22Rv1 (cell line): ENCODE measurements around the gene ADGRD1.

Experiments
- ZFX ChIP-seq: fragments of 450-650 bp; IDR thresholded peaks from 2 replicates; pipeline ENCODE4 v1.6.1; 2017; ENCODE audit warnings: antibody characterized with exemption, borderline replicate concordance
- TF ChIP-seq, protein P1 (sequence below): fragments of 450-650 bp; IDR thresholded peaks from 2 replicates; pipeline ENCODE4 v1.5.1; 2017; ENCODE audit warnings: mild to moderate bottlenecking

DNA sequence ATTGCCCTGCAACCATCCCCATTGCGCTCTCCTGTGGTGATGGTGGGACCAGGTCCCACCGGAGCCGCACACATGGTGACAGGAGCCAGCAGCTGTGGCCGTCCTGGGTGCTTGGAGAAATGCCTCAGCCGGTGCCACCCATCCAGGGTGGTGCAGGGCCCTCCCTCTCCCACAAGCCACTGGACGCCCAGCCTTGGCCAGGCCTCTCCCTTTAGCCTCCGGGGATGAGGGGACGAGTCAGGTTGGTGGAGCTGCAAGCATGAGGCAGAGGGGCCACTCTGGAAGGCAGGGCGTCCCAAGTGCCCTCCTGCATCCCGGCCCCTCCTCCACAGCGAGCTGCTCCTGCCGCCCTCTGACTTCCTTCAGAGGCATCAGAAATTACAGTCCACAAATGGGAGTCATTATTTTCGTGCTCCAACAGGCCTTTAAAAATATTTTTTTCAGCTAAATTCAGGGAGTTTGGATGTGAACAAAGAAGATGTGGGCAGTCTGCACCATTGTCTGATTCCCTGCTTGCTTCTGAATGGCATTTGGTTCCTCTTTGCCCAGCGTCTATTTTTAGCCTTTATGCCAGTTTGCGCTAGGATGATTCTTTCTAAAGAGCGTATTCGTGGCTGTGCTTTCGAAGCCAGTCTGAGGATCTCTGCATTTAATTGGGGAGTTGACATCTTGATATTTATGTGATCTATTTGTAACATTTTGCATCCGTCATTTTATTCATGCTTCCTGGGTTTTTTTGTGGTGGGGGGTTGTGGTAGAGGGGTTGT, 189.4 kb downstream of the ADGRD1 start:
- TF ChIP-seq, protein P1, sequence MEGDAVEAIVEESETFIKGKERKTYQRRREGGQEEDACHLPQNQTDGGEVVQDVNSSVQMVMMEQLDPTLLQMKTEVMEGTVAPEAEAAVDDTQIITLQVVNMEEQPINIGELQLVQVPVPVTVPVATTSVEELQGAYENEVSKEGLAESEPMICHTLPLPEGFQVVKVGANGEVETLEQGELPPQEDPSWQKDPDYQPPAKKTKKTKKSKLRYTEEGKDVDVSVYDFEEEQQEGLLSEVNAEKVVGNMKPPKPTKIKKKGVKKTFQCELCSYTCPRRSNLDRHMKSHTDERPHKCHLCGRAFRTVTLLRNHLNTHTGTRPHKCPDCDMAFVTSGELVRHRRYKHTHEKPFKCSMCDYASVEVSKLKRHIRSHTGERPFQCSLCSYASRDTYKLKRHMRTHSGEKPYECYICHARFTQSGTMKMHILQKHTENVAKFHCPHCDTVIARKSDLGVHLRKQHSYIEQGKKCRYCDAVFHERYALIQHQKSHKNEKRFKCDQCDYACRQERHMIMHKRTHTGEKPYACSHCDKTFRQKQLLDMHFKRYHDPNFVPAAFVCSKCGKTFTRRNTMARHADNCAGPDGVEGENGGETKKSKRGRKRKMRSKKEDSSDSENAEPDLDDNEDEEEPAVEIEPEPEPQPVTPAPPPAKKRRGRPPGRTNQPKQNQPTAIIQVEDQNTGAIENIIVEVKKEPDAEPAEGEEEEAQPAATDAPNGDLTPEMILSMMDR = no peak
- TF ChIP-seq ZFX = no peak
